Measurements from ENCODE around the gene PHEX.

PHEX gene

GRCh38 chrX:22032084-22032483, at the start of gene PHEX:
Gene PHEX (plus strand): TSS chrX:22032325. CDS start chrX:22033006, 681 bp downstream.
- DNase-seq (ENCODE audit: low read depth) = no peak

GRCh38 chrX:21985332-21985777, 46.8 kb upstream of the PHEX start:
- no peak for DNase-seq (ENCODE audit: low read depth)

GRCh38 chrX:21986596-21986995, 45.5 kb upstream of the PHEX start:
- DNase-seq (ENCODE audit: low read depth) = no peak

GRCh38 chrX:21989384-21989783, 42.7 kb upstream of the PHEX start:
- DNase-seq (ENCODE audit: low read depth) = no peak

GRCh38 chrX:21990832-21991231, 41.3 kb upstream of the PHEX start:
- no peak for DNase-seq (ENCODE audit: low read depth)

- no peak for DNase-seq (ENCODE audit: low read depth)
Observed at GRCh38 chrX:21991504-21991903, 40.6 kb upstream of the PHEX start.

- no peak for DNase-seq (ENCODE audit: low read depth)
Observed at GRCh38 chrX:21993265-21993664, 38.9 kb upstream of the PHEX start.

GRCh38 chrX:21996872-21997455, 35.2 kb upstream of the PHEX start:
- peak; percentile 7 for DNase-seq (ENCODE audit: low read depth)

- DNase-seq (ENCODE audit: low read depth) = no peak
Observed at GRCh38 chrX:21998037-21998436, 34.1 kb upstream of the PHEX start.

GRCh38 chrX:22004866-22005265, 27.3 kb upstream of the PHEX start:
- no peak for DNase-seq (ENCODE audit: low read depth)

GRCh38 chrX:22012051-22012450, 20.1 kb upstream of the PHEX start:
- no peak for DNase-seq (ENCODE audit: low read depth)

- no peak for DNase-seq (ENCODE audit: low read depth)
Observed at GRCh38 chrX:22012931-22013330, 19.2 kb upstream of the PHEX start.

GRCh38 chrX:22015139-22015750, 16.9 kb upstream of the PHEX start:
- no peak for DNase-seq (ENCODE audit: low read depth)

- DNase-seq (ENCODE audit: low read depth) = no peak
Observed at GRCh38 chrX:22021751-22022324, 10.3 kb upstream of the PHEX start.

GRCh38 chrX:22024577-22024976, 7.5 kb upstream of the PHEX start:
- no peak for DNase-seq (ENCODE audit: low read depth)

- no peak for DNase-seq (ENCODE audit: low read depth)
Observed at GRCh38 chrX:22025751-22026150, 6.4 kb upstream of the PHEX start.

- DNase-seq (ENCODE audit: low read depth) = no peak
Observed at GRCh38 chrX:22026731-22027130, 5.4 kb upstream of the PHEX start.

- no peak for DNase-seq (ENCODE audit: low read depth)
Observed at GRCh38 chrX:22032506-22032905, 381 bp downstream of the PHEX start.

GRCh38 chrX:22033818-22034217, 1.7 kb downstream of the PHEX start:
- DNase-seq (ENCODE audit: low read depth) = no peak

GRCh38 chrX:22035236-22035635, 3.1 kb downstream of the PHEX start:
- DNase-seq (ENCODE audit: low read depth) = no peak

- no peak for DNase-seq (ENCODE audit: low read depth)
Observed at GRCh38 chrX:22037225-22037624, 5.1 kb downstream of the PHEX start.

GRCh38 chrX:22037911-22038537, 5.9 kb downstream of the PHEX start:
- no peak for DNase-seq (ENCODE audit: low read depth)

- DNase-seq (ENCODE audit: low read depth) = no peak
Observed at GRCh38 chrX:22039541-22039940, 7.4 kb downstream of the PHEX start.

All from GM04503 (cell line).